Measurements from ENCODE around the gene SETD7. TPM values are rescaled to one million over a fixed set of nuclear protein-coding genes. Genes with fewer than 3 reads are reported as not detected.

The SETD7 gene
- total RNA-seq, 1 experiment from 2014 or later, result 32.2 TPM

DNA sequence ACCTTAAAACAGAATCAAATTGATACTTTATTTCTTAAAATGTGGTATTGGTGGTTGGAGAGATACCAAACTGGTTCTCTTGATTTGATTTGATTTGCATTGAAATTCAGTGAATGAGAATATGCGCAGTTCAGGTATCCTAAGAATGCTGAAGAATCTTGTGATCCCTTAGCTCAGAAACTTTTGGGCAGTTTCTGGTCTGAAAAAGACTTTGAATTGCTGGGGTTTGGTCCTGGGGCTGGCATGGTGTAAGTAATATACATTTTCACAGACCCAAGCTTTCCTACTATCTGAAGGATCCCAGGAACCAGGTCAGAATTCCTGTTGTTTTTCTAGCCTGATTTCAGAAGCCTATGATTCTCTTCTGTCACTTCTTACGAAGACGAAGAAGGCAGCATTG, 95.5 kb downstream of the SETD7 start:
- H3K27me3 Mint-ChIP-seq (ENCODE audit: insufficient read depth, unreplicated experiment), result no peaks in the 10 kb centered on the region
- H3K27ac Mint-ChIP-seq (ENCODE audit: unreplicated experiment), result no peak overlapping the region
- Histone ChIP-seq H3K9me3 (no peaks in the 10 kb centered on the region), H3K36me3 (ENCODE audit: control insufficient read depth, insufficient read depth, low read length) (no peaks in the 10 kb centered on the region), H3K27me3 (replicated peaks; ENCODE audit: control insufficient read depth, insufficient read depth, low read length) (no peaks in the 10 kb centered on the region), H3K4me1 (peaks cover 50% of the 10 kb centered on the region), H3K4me3 (ENCODE audit: low read depth, low read length) (no peak overlapping the region)
- intact Hi-C loops (cut with micrococcal nuclease; ENCODE audit: unreplicated experiment), result no loop called here
- BruUV-seq (replicated peaks), result no TSS peak
- TF ChIP-seq, protein P1, sequence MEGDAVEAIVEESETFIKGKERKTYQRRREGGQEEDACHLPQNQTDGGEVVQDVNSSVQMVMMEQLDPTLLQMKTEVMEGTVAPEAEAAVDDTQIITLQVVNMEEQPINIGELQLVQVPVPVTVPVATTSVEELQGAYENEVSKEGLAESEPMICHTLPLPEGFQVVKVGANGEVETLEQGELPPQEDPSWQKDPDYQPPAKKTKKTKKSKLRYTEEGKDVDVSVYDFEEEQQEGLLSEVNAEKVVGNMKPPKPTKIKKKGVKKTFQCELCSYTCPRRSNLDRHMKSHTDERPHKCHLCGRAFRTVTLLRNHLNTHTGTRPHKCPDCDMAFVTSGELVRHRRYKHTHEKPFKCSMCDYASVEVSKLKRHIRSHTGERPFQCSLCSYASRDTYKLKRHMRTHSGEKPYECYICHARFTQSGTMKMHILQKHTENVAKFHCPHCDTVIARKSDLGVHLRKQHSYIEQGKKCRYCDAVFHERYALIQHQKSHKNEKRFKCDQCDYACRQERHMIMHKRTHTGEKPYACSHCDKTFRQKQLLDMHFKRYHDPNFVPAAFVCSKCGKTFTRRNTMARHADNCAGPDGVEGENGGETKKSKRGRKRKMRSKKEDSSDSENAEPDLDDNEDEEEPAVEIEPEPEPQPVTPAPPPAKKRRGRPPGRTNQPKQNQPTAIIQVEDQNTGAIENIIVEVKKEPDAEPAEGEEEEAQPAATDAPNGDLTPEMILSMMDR (IDR thresholded peaks at IDR 0.05; ENCODE audit: insufficient read depth in 1 of 2, low read depth in 1 of 2, low read length in 1 of 2, severe bottlenecking in 1 of 2, unreplicated experiment in 1 of 2), result no peak
- H3K4me3 Mint-ChIP-seq (ENCODE audit: unreplicated experiment), result no peak overlapping the region
- H3K4me1 Mint-ChIP-seq (ENCODE audit: low read depth, unreplicated experiment), result peaks cover 43% of the 10 kb centered on the region
- DNase-seq, result no peak
- H3K36me3 Mint-ChIP-seq (ENCODE audit: insufficient read depth, unreplicated experiment), result peaks cover 20% of the 10 kb centered on the region
- ChIA-PET POLR2A (no interaction called here), CTCF (no interaction called here)
- no peaks in the 10 kb centered on the region for H3K9me3 Mint-ChIP-seq (ENCODE audit: unreplicated experiment)

DNA sequence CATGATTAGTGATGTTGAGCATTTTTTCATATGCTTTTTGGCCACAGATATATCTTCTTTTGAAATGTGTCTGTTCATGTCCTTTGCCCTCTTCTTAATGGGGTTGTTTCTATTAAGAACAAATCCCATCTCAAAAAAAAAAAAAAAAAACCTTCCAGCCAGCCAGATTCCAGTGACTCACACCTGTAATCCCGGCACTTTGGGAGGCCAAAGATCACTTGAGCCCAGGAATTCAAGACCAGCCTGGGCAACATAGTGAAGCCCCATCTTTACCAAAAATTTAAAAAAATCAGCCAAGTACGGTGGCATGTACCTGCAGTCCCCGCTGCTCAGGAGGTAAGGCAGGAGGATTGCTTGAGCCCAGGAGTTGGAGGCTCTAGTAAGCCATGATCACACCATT, 97.0 kb downstream of the SETD7 start:
- H3K27me3 Mint-ChIP-seq (ENCODE audit: insufficient read depth, unreplicated experiment), result no peaks in the 10 kb centered on the region
- no TSS peak for BruUV-seq (replicated peaks)

DNA sequence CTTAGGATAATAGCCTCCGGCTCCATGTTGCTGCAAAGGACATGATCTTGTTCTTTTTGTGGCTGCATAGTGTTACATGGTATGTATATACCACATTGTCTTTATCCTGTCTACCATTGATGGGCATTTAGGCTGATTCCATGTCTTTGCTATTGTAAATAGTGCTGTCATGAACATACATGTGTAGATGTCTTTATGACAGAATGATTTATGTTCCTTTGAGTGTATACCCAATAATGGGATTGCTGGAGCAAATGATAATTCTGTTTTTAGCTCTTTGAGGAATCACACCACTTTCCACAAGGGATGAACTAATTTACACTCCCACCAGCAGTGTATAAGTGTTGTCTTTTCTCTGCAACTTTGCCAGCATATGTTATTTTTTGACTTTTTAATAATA, 97.5 kb downstream of the SETD7 start:
- peak overlapping the region; percentile 49 for H3K4me3 Mint-ChIP-seq (ENCODE audit: unreplicated experiment)
- Histone ChIP-seq H3K27me3 (replicated peaks; ENCODE audit: control insufficient read depth, insufficient read depth, low read length) (no peaks in the 10 kb centered on the region), H3K4me1 (peaks cover 51% of the 10 kb centered on the region), H3K36me3 (ENCODE audit: control insufficient read depth, insufficient read depth, low read length) (no peaks in the 10 kb centered on the region), H3K9me3 (no peaks in the 10 kb centered on the region), H3K4me3 (ENCODE audit: low read depth, low read length) (no peak overlapping the region)
- DNase-seq, result no peak
- BruUV-seq (replicated peaks), result no TSS peak
- no peaks in the 10 kb centered on the region for H3K27me3 Mint-ChIP-seq (ENCODE audit: insufficient read depth, unreplicated experiment)
- TF ChIP-seq, protein P1 (IDR thresholded peaks at IDR 0.05; ENCODE audit: insufficient read depth in 1 of 2, low read depth in 1 of 2, low read length in 1 of 2, severe bottlenecking in 1 of 2, unreplicated experiment in 1 of 2), result no peak
- H3K36me3 Mint-ChIP-seq (ENCODE audit: insufficient read depth, unreplicated experiment), result peaks cover 22% of the 10 kb centered on the region
- CTCF ChIA-PET, result no interaction called here
- no peaks in the 10 kb centered on the region for H3K9me3 Mint-ChIP-seq (ENCODE audit: unreplicated experiment)
- peak overlapping the region; percentile 69 for H3K27ac Mint-ChIP-seq (ENCODE audit: unreplicated experiment)
- H3K4me1 Mint-ChIP-seq (ENCODE audit: low read depth, unreplicated experiment), result peaks cover 51% of the 10 kb centered on the region
- intact Hi-C loops (cut with micrococcal nuclease; ENCODE audit: unreplicated experiment), result loop anchor here (2.0 kb wide), 1 partner anchor 26 kb away; no protein-coding TSS in a partner anchor
- POLR2A ChIA-PET, result no interaction called here

More for the DNA sequence above, 97.0 kb downstream of the SETD7 start:
- ChIA-PET CTCF (interaction anchor here (0.7 kb wide), 1 partner anchor 192 kb away, joined by 6 read pairs; no protein-coding TSS in a partner anchor), POLR2A (no interaction called here)
- Histone ChIP-seq H3K27me3 (replicated peaks; ENCODE audit: control insufficient read depth, insufficient read depth, low read length) (no peaks in the 10 kb centered on the region), H3K9me3 (no peaks in the 10 kb centered on the region), H3K4me1 (peaks cover 51% of the 10 kb centered on the region), H3K36me3 (ENCODE audit: control insufficient read depth, insufficient read depth, low read length) (no peaks in the 10 kb centered on the region), H3K4me3 (ENCODE audit: low read depth, low read length) (no peak overlapping the region)
- peak overlapping the region; percentile 52 for H3K27ac Mint-ChIP-seq (ENCODE audit: unreplicated experiment)
- H3K36me3 Mint-ChIP-seq (ENCODE audit: insufficient read depth, unreplicated experiment), result peaks cover 22% of the 10 kb centered on the region
- peak overlapping the region; percentile 37 for H3K4me3 Mint-ChIP-seq (ENCODE audit: unreplicated experiment)
- H3K9me3 Mint-ChIP-seq (ENCODE audit: unreplicated experiment), result no peaks in the 10 kb centered on the region
- TF ChIP-seq, protein P1 (IDR thresholded peaks at IDR 0.05; ENCODE audit: insufficient read depth in 1 of 2, low read depth in 1 of 2, low read length in 1 of 2, severe bottlenecking in 1 of 2, unreplicated experiment in 1 of 2), result no peak
- peak; percentile 45 to 52 for DNase-seq
- intact Hi-C loops (cut with micrococcal nuclease; ENCODE audit: unreplicated experiment), result loop anchor here (2.0 kb wide), 1 partner anchor 26 kb away; no protein-coding TSS in a partner anchor
- H3K4me1 Mint-ChIP-seq (ENCODE audit: low read depth, unreplicated experiment), result peaks cover 51% of the 10 kb centered on the region
